HFFc6 (cell line): Measurements from ENCODE around the gene ELMO1. TPM values are rescaled to one million over a fixed set of nuclear protein-coding genes. Genes with fewer than 3 reads are reported as not detected.

Experiments used
- DNase-seq: peaks from one replicate; pipeline ENCODE4 v3.0.0-alpha.2; 2018
- H3K27ac Mint-ChIP-seq: 2 replicates; pipeline ENCODE4 v1.8.0; 2020; ENCODE audit warnings: mild to moderate bottlenecking, mixed read lengths
- H3K27me3 Mint-ChIP-seq: 2 replicates; pipeline ENCODE4 v1.8.0; 2021; ENCODE audit warnings: mild to moderate bottlenecking, moderate library complexity, mixed read lengths; ENCODE audit not compliant: insufficient read depth
- H3K36me3 Mint-ChIP-seq: 2 replicates; pipeline ENCODE4 v1.8.0; 2021; ENCODE audit warnings: low read depth, mixed read lengths
- H3K4me1 Mint-ChIP-seq: 2 replicates; pipeline ENCODE4 v1.8.0; 2020; ENCODE audit warnings: low read depth, mixed read lengths
- H3K4me3 Mint-ChIP-seq: 2 replicates; pipeline ENCODE4 v1.8.0; 2020; ENCODE audit warnings: mild to moderate bottlenecking, moderate library complexity, mixed read lengths
- H3K9me3 Mint-ChIP-seq: 2 replicates; pipeline ENCODE4 v1.8.0; 2020; ENCODE audit warnings: mild to moderate bottlenecking, mixed read lengths
- CTCF ChIP-seq: fragments of 200-600 bp; sonication (generic); IDR thresholded peaks from 2 replicates; pipeline ENCODE4 v1.5.0; 2021; ENCODE audit warnings: antibody characterized with exemption, mild to moderate bottlenecking
- total RNA-seq, 6 experiments: library from RNA; stranded (reverse); fragmentation: NEBNext Ultra II Directional; extraction: Animal tissue kit (Norgen Biotek cat#: 25700); gene quantifications; 2 replicates in 1 of 6; 3 replicates in 5 of 6; pipeline ENCODE4 v1.2.3, GENCODE V29; 2021

Gene ELMO1
- total RNA-seq, 6 experiments from 2014 or later, result not detected

DNA sequence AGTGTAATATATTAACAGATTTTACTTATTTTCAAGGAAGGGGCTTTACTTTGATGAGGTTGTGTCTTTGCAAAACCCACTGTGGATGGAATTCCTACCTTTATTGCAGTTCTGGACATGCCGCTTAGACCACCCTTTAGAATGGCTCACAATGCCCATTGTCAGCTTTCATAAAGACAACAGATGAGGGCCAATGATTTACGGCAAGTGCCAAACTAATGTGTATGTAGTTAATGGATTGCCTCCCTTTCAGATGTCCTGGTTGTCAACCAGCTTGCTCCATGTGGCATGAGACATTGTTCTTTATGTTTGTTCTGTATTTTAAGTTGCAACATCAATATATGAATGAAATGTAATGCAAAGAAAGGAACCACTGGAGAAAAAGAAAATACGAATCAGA lies 35.0 kb upstream of the ELMO1 start:
- no peaks in the 10 kb centered on the region for H3K4me1 Mint-ChIP-seq
- no peaks in the 10 kb centered on the region; the same call in none of the 2 replicates for H3K27me3 Mint-ChIP-seq
- DNase-seq, result no peak
- no peaks in the 10 kb centered on the region; the same call in 1 of the 2 replicates for H3K36me3 Mint-ChIP-seq
- no peak overlapping the region for H3K27ac Mint-ChIP-seq
- no peak overlapping the region for H3K4me3 Mint-ChIP-seq
- no peak for TF ChIP-seq CTCF
- peaks cover 48% of the 10 kb centered on the region for H3K9me3 Mint-ChIP-seq

GRCh38 chr7:37482953-37483352 lies 34.3 kb upstream of the ELMO1 start:
- no peak for TF ChIP-seq CTCF
- Mint-ChIP-seq H3K27ac (no peak overlapping the region), H3K4me1 (no peaks in the 10 kb centered on the region), H3K36me3 (no peaks in the 10 kb centered on the region; the same call in 1 of the 2 replicates), H3K4me3 (no peak overlapping the region), H3K9me3 (peaks cover 51% of the 10 kb centered on the region), H3K27me3 (no peaks in the 10 kb centered on the region; the same call in none of the 2 replicates)
- DNase-seq, result no peak

DNA sequence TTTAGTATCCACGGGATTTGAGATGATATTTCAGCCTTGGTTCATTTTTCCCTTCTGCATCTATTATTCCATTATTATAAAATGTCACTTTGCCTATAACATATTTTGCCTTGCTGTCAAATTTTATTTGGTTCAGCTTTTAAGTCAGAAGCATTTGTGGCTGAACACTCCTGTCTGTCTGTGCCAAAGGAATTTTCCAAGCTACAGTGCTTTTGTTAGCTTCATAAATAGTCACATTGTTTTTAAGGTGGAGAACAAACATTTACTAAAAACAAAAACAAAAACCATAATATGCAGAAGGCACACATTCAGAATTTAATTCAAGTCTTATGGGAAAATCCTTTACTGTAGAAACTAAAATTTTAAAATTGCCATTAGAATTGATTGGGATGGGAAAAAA lies 33.8 kb upstream of the ELMO1 start:
- no peak for DNase-seq
- H3K27me3 Mint-ChIP-seq, result no peaks in the 10 kb centered on the region; the same call in none of the 2 replicates
- no peaks in the 10 kb centered on the region; the same call in 1 of the 2 replicates for H3K36me3 Mint-ChIP-seq
- H3K4me3 Mint-ChIP-seq, result no peak overlapping the region
- H3K4me1 Mint-ChIP-seq, result no peaks in the 10 kb centered on the region
- TF ChIP-seq CTCF, result no peak
- H3K9me3 Mint-ChIP-seq, result peaks cover 51% of the 10 kb centered on the region
- no peak overlapping the region for H3K27ac Mint-ChIP-seq

DNA sequence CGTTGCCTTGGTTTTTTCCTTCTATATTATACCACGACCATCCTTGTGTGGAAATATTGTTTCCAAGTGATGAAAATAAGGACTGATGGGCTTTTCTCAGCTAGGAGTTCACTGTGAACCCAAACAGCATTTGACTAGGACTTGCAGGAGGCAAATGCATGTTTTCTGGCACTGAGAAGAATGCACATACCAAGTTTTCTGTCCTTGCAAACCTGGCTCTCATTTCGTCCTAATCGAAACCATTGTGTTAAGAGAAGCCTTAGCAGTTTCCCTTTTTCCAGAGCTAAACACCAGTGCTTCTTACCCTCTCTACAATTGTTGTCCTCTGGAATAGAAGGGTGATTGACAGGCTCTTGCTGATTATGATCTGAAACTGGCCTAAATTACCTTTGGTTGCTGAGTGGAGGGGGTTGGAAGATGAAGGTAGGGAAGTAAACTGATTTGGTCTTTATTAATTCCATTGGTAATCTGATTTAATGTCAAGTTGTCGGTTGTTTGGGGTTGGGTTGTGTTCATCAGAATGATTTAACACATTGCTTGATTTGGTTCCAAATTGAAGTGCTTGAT lies 33.1 kb upstream of the ELMO1 start:
- Mint-ChIP-seq H3K36me3 (no peaks in the 10 kb centered on the region), H3K4me1 (no peaks in the 10 kb centered on the region), H3K9me3 (peaks cover 48% of the 10 kb centered on the region), H3K27ac (no peak overlapping the region), H3K27me3 (no peaks in the 10 kb centered on the region; the same call in none of the 2 replicates), H3K4me3 (no peak overlapping the region)
- no peak for TF ChIP-seq CTCF
- DNase-seq, result no peak

- TF ChIP-seq CTCF, result no peak
- no peak for DNase-seq
- H3K4me1 Mint-ChIP-seq, result no peaks in the 10 kb centered on the region
- no peaks in the 10 kb centered on the region for H3K36me3 Mint-ChIP-seq
- H3K4me3 Mint-ChIP-seq, result no peak overlapping the region
- no peaks in the 10 kb centered on the region; the same call in none of the 2 replicates for H3K27me3 Mint-ChIP-seq
- H3K27ac Mint-ChIP-seq, result no peak overlapping the region
- H3K9me3 Mint-ChIP-seq, result peaks cover 49% of the 10 kb centered on the region
Measured at GRCh38 chr7:37481154-37481553, 32.5 kb upstream of the ELMO1 start.
